HT-29 (cell line): Measurements from ENCODE around the gene FRAS1. TPM values are rescaled to one million over a fixed set of nuclear protein-coding genes. Genes with fewer than 3 reads are reported as not detected.
A peak's percentile ranks its signal among the peaks of the same experiment; 100 is the strongest.
"Not testable (repeated sequence)": the region's sequence is repeated elsewhere in the genome, so short reads cannot be mapped to it uniquely, and the experiment has no call there.

Source experiments
- DNase-seq: peaks from one replicate; pipeline ENCODE4 v3.0.0-alpha.2; 2015; ENCODE audit warnings: low spot score
- total RNA-seq: library from RNA; depleted of rRNA; stranded (reverse); fragments of >200 nt; shearing (Covaris generic); gene quantifications from 2 replicates; pipeline ENCODE4 v1.2.3, GENCODE V29; 2014

The FRAS1 gene
- total RNA-seq, 1 experiment from 2014 or later = 18.9 TPM

- peak; percentile 76 for DNase-seq
Measured at GRCh38 chr4:78543424-78544125, 486.5 kb downstream of the FRAS1 start.

GRCh38 chr4:78544678-78545077 is 487.6 kb downstream of the FRAS1 start:
- no peak for DNase-seq

- DNase-seq = no peak
Measured at GRCh38 chr4:78545275-78546246, 488.4 kb downstream of the FRAS1 start.

- not testable (repeated sequence) for DNase-seq
Measured at GRCh38 chr4:78547899-78548298, 490.8 kb downstream of the FRAS1 start.

GRCh38 chr4:78548889-78549288 is 491.8 kb downstream of the FRAS1 start:
- not testable (repeated sequence) for DNase-seq

- DNase-seq = peak; percentile 87
Measured at GRCh38 chr4:78551420-78552351, 494.6 kb downstream of the FRAS1 start, which contains the start of gene ANXA3. Gene ANXA3 (plus strand): TSS chr4:78551770. CDS start chr4:78554474, 2,704 bp downstream.

- peak; percentile 89 for DNase-seq
Measured at GRCh38 chr4:78552389-78553042, 495.4 kb downstream of the FRAS1 start.

- DNase-seq = no peak
Measured at GRCh38 chr4:78553043-78553396, 495.9 kb downstream of the FRAS1 start.

GRCh38 chr4:78553529-78554060 is 496.5 kb downstream of the FRAS1 start:
- no peak for DNase-seq

GRCh38 chr4:78556665-78557064 is 499.5 kb downstream of the FRAS1 start:
- no peak for DNase-seq

GRCh38 chr4:78557841-78558240 is 500.7 kb downstream of the FRAS1 start:
- DNase-seq = no peak

GRCh38 chr4:78558410-78558809 is 501.3 kb downstream of the FRAS1 start:
- no peak for DNase-seq

GRCh38 chr4:78560296-78560963 is 503.3 kb downstream of the FRAS1 start:
- no peak for DNase-seq

- DNase-seq = peak; percentile 30
Measured at GRCh38 chr4:78561677-78562076, 504.6 kb downstream of the FRAS1 start.

- no peak for DNase-seq
Measured at GRCh38 chr4:78562687-78563086, 505.6 kb downstream of the FRAS1 start.

GRCh38 chr4:78565971-78566372 is 508.8 kb downstream of the FRAS1 start:
- peak; percentile 74 for DNase-seq

GRCh38 chr4:78566834-78567499 is 509.8 kb downstream of the FRAS1 start:
- peak; percentile 50 for DNase-seq

- no peak for DNase-seq
Measured at GRCh38 chr4:78567500-78568060, 510.5 kb downstream of the FRAS1 start.

- DNase-seq = no peak
Measured at GRCh38 chr4:78568640-78569305, 511.6 kb downstream of the FRAS1 start.
